NOMO-1 treated with DMSO at 0.1 percent for 48 hours (cell line): ENCODE measurements around the gene SLCO4A1.

Experiments
- DNase-seq: peaks from one replicate; lab custom pipeline; 2025; ENCODE audit not compliant: unreplicated experiment; lab: John Stamatoyannopoulos, UW

Gene SLCO4A1, protein sequence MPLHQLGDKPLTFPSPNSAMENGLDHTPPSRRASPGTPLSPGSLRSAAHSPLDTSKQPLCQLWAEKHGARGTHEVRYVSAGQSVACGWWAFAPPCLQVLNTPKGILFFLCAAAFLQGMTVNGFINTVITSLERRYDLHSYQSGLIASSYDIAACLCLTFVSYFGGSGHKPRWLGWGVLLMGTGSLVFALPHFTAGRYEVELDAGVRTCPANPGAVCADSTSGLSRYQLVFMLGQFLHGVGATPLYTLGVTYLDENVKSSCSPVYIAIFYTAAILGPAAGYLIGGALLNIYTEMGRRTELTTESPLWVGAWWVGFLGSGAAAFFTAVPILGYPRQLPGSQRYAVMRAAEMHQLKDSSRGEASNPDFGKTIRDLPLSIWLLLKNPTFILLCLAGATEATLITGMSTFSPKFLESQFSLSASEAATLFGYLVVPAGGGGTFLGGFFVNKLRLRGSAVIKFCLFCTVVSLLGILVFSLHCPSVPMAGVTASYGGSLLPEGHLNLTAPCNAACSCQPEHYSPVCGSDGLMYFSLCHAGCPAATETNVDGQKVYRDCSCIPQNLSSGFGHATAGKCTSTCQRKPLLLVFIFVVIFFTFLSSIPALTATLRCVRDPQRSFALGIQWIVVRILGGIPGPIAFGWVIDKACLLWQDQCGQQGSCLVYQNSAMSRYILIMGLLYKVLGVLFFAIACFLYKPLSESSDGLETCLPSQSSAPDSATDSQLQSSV

GRCh38 chr20:62642051-62642665, at the start of gene SLCO4A1:
TSS of gene SLCO4A1 (plus strand) at chr20:62642503. CDS start at chr20:62656455, 13,952 bp downstream.
- peak; percentile 79 for DNase-seq

GRCh38 chr20:62592506-62593177, 49.7 kb upstream of the SLCO4A1 start:
- DNase-seq = no peak

- no peak for DNase-seq
Observed at GRCh38 chr20:62593616-62594015, 48.7 kb upstream of the SLCO4A1 start.

DNA sequence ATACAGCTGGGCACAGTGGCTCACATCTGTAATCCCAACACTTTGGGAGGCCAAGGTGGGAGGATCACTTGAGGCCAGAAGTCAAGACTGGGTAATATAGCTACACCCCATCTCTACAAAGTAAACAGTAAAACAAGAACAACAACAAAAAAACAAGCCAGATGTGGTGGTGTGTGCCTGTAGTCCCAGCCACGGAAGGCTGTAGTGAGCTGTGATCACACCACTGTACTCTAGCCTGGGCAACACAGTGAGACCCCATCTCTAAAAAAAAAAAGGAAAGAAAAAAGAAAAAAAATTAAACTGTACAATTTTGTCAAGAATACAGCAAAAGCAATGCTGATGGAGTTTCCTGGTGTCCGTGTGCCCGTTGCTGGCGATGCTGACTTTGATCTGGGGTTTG, 47.2 kb upstream of the SLCO4A1 start:
- DNase-seq = no peak

DNA sequence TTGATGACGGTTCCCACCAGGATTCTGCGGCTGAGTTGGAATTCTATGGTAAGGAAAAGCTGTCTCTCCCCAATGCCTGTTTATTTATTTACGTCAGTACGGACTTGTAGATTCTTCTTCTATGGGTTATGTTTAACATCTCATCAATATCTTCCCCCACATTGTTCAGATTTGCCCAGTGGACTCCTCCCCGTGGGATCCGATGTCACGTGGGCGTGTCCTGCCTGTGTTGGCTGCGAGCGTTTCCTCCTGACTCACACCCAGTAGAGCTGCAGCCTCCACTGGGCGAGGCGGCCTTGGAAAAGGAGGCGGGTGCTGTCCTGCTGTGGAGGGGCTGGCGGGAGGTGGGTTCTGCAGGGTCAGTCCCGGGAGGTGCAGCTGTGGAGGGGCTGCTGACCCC, 46.8 kb upstream of the SLCO4A1 start:
- DNase-seq = no peak

GRCh38 chr20:62596486-62596885, 45.8 kb upstream of the SLCO4A1 start:
- DNase-seq = no peak

DNA sequence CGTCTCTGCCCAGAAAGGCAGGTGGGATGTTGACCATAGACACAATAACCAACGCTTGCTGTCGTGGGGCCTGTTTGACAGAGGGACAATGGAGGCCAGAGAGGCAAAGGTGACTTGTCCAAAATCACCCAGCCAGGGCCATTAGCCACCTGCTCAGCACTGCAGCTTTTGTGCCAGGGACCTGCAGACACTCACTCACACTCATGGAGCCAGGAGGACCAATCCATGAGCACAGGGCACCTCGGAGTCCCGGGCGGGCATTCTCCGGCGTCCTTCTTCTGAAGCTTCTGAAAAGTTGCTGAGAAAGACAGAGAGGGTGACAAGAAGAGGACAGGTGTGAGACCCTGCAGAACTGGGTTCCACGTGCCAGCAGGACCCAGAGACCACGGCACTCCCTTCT, 45.4 kb upstream of the SLCO4A1 start:
- DNase-seq = no peak

GRCh38 chr20:62597416-62598115, 44.7 kb upstream of the SLCO4A1 start:
- no peak for DNase-seq

DNA sequence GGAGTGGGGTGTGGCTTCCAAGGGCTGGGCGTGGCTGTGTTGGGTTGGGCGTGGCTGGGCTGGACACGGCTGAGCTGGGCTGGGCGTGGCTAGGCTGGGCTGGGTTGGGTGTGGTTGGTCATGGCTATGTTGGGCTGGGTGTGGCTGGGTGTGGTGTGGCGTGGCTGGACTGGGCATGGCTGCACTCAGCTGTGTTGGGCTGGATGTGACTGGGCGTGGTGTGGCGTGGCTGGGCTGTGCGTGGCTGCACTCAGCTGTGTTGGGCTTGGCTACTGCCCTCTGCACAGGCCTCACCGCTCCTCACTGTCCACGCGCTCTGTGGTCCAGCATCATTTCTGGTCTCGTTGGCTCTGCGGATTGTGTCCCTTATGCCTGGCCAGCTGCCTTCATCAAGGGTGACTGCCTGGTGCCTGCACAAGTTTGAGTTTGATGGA, 43.5 kb upstream of the SLCO4A1 start:
- DNase-seq = peak; percentile 42

GRCh38 chr20:62599216-62600110, 42.8 kb upstream of the SLCO4A1 start:
- DNase-seq = no peak

- no peak for DNase-seq
Observed at GRCh38 chr20:62601172-62601571, 41.1 kb upstream of the SLCO4A1 start.

DNA sequence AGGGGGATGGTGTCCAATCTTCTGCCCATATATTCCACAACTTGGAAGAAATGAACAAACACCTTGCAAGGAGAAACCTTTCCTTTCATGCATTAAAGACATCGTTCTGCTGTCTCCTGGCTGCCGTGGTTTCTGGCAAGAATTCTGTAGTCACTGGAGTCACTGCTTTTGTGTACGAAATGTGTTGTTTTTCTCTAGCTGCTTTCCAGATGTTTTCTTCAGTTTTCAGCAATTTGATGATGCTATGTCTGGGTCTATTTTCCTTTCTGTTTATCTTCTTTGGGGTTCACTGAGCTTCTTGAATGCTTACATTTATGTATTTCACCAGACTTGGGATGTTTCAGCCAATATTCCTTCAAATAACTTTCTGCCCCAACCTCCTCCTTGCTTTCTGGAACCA, 40.6 kb upstream of the SLCO4A1 start:
- DNase-seq = no peak

- peak; percentile 68 for DNase-seq
Observed at GRCh38 chr20:62602550-62602949, 39.8 kb upstream of the SLCO4A1 start.

- peak; percentile 87 for DNase-seq
Observed at GRCh38 chr20:62603021-62603906, 39.0 kb upstream of the SLCO4A1 start.

DNA sequence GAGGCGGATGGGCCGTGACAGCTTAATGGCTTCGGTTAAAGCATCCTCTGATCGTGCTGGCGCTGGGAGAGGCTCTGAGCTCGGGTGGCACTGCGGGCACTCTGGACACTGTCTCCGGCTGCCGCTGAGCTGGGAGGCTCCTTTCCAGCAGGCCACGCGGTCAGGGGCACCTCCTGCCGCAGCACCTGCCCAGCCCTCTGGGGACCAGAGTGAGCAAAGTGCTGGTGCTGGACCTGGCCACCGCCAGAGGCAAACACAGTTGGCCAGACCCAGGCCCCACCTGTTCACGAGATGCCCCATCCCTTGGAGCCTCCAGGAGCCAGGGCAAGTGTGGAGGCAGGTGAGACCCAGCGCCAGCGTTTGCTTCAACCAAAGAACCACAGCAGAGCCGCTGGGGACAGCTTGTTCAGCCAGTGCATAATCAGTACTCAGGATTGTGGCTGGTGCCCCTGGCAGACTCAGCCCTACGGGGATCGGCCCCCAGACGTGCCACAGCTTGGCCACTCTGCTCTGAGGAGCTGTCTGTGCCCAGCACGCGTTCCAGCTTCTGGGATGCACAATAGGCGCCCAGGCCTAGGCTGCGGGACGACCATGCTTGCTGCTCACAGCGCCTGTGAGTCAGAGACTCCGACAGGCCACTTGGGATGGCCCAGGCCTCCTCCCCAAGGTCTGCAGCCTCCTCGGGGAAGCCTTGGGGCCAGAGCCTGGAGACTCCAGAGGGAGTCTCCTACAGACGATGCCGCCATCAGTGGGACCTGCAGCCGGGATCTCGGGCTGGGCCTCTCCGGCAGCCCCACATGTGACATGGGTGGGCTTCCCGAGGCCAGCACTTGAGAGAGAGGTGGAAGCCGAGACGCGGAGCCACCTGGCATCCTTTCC, 38.2 kb upstream of the SLCO4A1 start:
- no peak for DNase-seq

DNA sequence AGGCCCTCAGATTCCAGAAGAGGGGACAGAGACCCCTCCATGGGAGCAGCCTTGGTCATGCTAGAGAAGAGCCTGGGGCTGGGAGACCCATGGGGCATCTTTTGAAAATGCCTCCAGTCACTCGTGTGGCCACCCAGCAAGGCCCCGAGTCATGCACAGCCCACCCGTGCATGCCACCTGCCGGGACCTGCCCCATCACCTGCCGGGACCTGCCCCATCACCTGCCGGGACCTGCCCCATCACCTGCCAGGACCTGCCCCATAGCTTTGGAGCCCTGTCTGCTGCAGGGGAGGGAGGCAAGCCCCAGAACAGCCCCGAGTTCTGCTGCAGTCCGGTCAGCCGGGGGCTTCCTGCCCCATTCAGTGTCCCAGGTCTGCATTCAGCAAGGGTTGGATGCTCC, 37.5 kb upstream of the SLCO4A1 start:
- no peak for DNase-seq

DNA sequence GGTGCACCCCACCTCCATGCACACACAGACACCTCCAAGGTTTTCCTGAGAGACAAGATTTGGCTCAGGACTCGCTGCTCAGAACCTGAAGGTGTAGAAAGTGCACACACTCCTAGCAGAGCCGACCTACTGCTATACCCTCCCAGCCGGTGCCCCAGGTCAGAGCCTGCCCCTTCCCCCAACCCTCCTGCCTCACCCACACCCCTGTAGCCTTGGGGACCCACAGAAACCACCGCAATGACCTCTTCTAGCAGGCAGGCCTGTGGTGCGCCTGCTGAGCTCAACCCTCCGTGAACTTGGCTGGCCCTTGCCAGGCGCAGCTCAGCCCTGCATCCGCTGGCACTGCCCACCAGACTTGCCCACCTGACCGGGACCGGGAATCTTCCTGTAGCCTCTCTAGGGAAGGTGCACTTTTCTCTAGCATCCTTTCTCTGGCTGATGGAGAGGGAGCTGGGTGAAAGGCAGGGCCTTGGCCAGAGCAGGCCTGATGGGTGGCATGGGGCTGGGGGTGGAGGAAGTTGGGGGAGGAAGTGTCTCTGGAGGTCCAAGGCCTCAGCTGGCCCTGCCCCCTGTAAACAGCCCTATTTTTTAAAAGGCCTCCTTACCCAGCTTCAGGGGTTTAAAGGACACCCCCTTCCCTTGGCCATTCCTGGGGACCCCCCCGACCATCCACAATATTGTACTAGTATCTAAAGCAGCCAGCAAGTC, 36.9 kb upstream of the SLCO4A1 start:
- no peak for DNase-seq
